Right cardiac atrium (tissue), 5 donors: Measurements from ENCODE around the gene CREBL2. TPM values are rescaled to one million over a fixed set of nuclear protein-coding genes. Genes with fewer than 3 reads are reported as not detected.

Source experiments
- ATAC-seq, 2 donors: fragments of 200-7000 bp; cut with Tn5 transposase; one replicate each; pipeline versions ENCODE4 v1.8.0 to v1.9.1; 2020; ENCODE audit warnings: moderate library complexity in 2 of 2, mild to moderate bottlenecking in 1 of 2
- DNase-seq, 3 donors: peaks; one replicate each; pipeline ENCODE4 v3.0.0-alpha.2; 2020
- H3K27ac ChIP-seq: one replicate; pipeline ENCODE4 v1.5.1; 2013; ENCODE audit warnings: mild to moderate bottlenecking, low read length, control low read depth, moderate library complexity
- H3K27me3 ChIP-seq: one replicate; pipeline ENCODE4 v1.6.1; 2013; ENCODE audit not compliant: control insufficient read depth, insufficient read depth
- H3K4me1 ChIP-seq: one replicate; pipeline ENCODE4 v1.6.1; 2013; ENCODE audit warnings: low read length; ENCODE audit not compliant: control insufficient read depth, insufficient read depth
- H3K4me3 ChIP-seq: one replicate; pipeline ENCODE4 v1.5.1; 2013; ENCODE audit warnings: low read length, control low read depth
- H3K9me3 ChIP-seq: one replicate; pipeline ENCODE4 v1.6.1; 2013; ENCODE audit warnings: low read length; ENCODE audit not compliant: control insufficient read depth
- WGBS: extraction: QIAGEN DNeasy Blood & Tissue Kit; methylation state at CpG from one replicate; pipeline ENCODE4 v1.1.7; 2013; 5-methylcytosine and 5-hydroxymethylcytosine counted together
- intact Hi-C, 4 donors: fragments of 100-400 bp; cut with DNase I; formaldehyde crosslinking; loops; one replicate each; pipeline versions ENCODE4 v1.11.0 to v1.14.0; 2022 to 2023
- polyA plus RNA-seq: library from polyadenylated mRNA; stranded (reverse); fragments of 200-250 nt; gene quantifications from one replicate; pipeline ENCODE4 v1.2.3, GENCODE V29; 2013
- total RNA-seq, 4 donors: library from RNA; stranded (reverse); fragmentation: NEBNext Ultra II Directional; extraction: Animal tissue kit (Norgen Biotek cat#: 25700); gene quantifications; one replicate each; pipeline ENCODE4 v1.2.1, GENCODE V29; 2021
- donor health status: healthy with polysubstance abuse.
- donor health status: DM: no; HTN: yes; CAD: no.
- donor health status: DM: no; HTN: no; CAD: no.
- donor health status: DM: no; HTN: yes; CAD: no; lungs with severe emphysema.
- donor health status: DM: yes; HTN: yes; CAD: no.

The CREBL2 gene
- total and polyA plus RNA-seq, 5 donors, result 16.7 to 24.9 (median 23.0) TPM

- ATAC-seq (no peak), DNase-seq (no peak)
- intact Hi-C loops, result no loop called here
- no peaks in the 10 kb centered on the region for H3K4me1 ChIP-seq
- WGBS, result 36% methylated on average over 3 of the region's 3 CpGs
- H3K27me3 ChIP-seq, result no peaks in the 10 kb centered on the region
- H3K4me3 ChIP-seq, result no peak overlapping the region
- no peak overlapping the region for H3K27ac ChIP-seq
- no peaks in the 10 kb centered on the region for H3K9me3 ChIP-seq
Observed at GRCh38 chr12:12693111-12693671, 81.5 kb downstream of the CREBL2 start.

Other genes starting within 250 kb of the CREBL2 start
- 10 to 100 TPM; 11.1 to 17.2 (median 14.3) TPM for gene DUSP16, start 49.0 kb upstream of the CREBL2 start, total RNA-seq
- gene DUSP16, start 49.0 kb upstream of the CREBL2 start, polyA plus RNA-seq, result 4.2 TPM
- gene GPR19, start 84.3 kb downstream of the CREBL2 start, total RNA-seq, result under 1 TPM in 1 of 4 donors, not detected in 3; 0.17 TPM
- 0.05 TPM for gene GPR19, start 84.3 kb downstream of the CREBL2 start, polyA plus RNA-seq
- gene CDKN1B, start 105.5 kb downstream of the CREBL2 start, total RNA-seq, result 10 to 100 TPM; 28.9 to 48.0 (median 46.5) TPM
- gene CDKN1B, start 105.5 kb downstream of the CREBL2 start, polyA plus RNA-seq, result 35.2 TPM
- 10 to 100 TPM; 15.0 to 43.0 (median 16.6) TPM for gene APOLD1, start 173.8 kb downstream of the CREBL2 start, total RNA-seq
- gene APOLD1, start 173.8 kb downstream of the CREBL2 start, polyA plus RNA-seq, result 20.9 TPM
- gene DDX47, start 201.5 kb downstream of the CREBL2 start, total RNA-seq, result 10 to 100 TPM; 31.9 to 33.3 (median 32.6) TPM
- gene DDX47, start 201.5 kb downstream of the CREBL2 start, polyA plus RNA-seq, result 23.0 TPM